Lower lobe of right lung (tissue), 2 donors: ENCODE measurements around the gene OR13A1. TPM values are rescaled to one million over a fixed set of nuclear protein-coding genes. Genes with fewer than 3 reads are reported as not detected.
"Not testable (repeated sequence)": the region's sequence is repeated elsewhere in the genome, so short reads cannot be mapped to it uniquely, and the experiment has no call there.

Source experiments
- ATAC-seq, 2 donors: fragments of 200-7000 bp; cut with Tn5 transposase; one replicate each; pipeline ENCODE4 v1.9.1; 2020 to 2022; ENCODE audit warnings: mild to moderate bottlenecking in 2 of 2, moderate library complexity in 2 of 2
- DNase-seq: peaks from one replicate; pipeline ENCODE4 v3.0.0-alpha.2; 2020
- H3K27ac ChIP-seq: fragments of 200-600 bp; one replicate; pipeline ENCODE4 v1.8.0; 2022
- H3K27me3 ChIP-seq: fragments of 200-600 bp; one replicate; pipeline ENCODE4 v1.8.0; 2022; ENCODE audit warnings: low read depth
- H3K36me3 ChIP-seq: fragments of 200-600 bp; one replicate; pipeline ENCODE4 v1.8.0; 2022; ENCODE audit warnings: mild to moderate bottlenecking
- H3K4me1 ChIP-seq: fragments of 200-600 bp; one replicate; pipeline ENCODE4 v1.8.0; 2022
- H3K4me3 ChIP-seq: fragments of 200-600 bp; one replicate; pipeline ENCODE4 v1.8.0; 2022; ENCODE audit warnings: mild to moderate bottlenecking
- H3K9me3 ChIP-seq: fragments of 200-600 bp; one replicate; pipeline ENCODE4 v1.8.0; 2022
- intact Hi-C: fragments of 100-400 bp; cut with DNase I; formaldehyde crosslinking; loops from one replicate; pipeline ENCODE4 v1.11.0; 2022
- total RNA-seq: library from RNA; stranded (reverse); fragmentation: NEBNext Ultra II Directional; extraction: Animal tissue kit (Norgen Biotek cat#: 25700); gene quantifications from one replicate; pipeline ENCODE4 v1.2.1, GENCODE V29; 2021
- TF ChIP-seq, protein P1 (sequence below): fragments of 200-600 bp; IDR thresholded peaks from one replicate; pipeline ENCODE4 v1.8.0; 2022; ENCODE audit warnings: antibody characterized with exemption, mild to moderate bottlenecking
- donor health status: DM: no; HTN: yes; CAD: no; lungs with severe emphysema.

Gene OR13A1
- total RNA-seq, 1 donor from 2014 or later, result not detected

DNA sequence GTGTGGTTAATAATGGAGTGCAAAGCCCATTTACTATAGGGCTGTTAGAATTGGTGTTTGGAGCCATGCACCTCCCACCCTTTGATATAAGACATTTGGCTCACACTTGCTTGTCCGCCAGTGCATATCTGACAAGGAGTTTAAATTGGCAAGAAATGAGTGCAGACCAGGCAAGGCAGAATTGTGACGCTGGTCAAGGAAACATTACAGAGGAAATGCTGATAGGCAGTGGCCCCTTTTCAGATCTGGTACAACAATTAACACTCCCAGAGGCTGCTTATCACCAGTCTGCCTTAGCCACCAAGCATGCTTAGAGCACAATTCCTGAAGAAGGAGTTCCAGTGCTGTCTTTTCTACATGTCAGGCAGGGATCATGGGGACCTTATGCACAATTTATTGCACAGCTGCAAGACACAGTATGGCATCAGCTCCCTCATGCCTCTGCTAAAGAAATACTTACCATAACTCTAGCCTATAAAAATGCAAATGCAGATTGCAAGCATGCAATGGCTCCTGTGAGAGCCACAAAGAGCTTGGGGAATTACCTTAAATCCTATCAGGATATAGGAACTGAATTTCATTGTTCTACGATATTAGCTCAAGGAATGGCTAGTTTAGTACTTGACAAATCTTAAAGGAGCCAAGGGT is 35.2 kb downstream of the OR13A1 start:
- H3K9me3 ChIP-seq, result no peaks in the 10 kb centered on the region
- H3K4me1 ChIP-seq, result no peaks in the 10 kb centered on the region
- no peak overlapping the region for H3K4me3 ChIP-seq
- H3K36me3 ChIP-seq, result no peaks in the 10 kb centered on the region
- intact Hi-C loops, result no loop called here
- no peak for ATAC-seq
- H3K27me3 ChIP-seq, result no peaks in the 10 kb centered on the region
- H3K27ac ChIP-seq, result no peak overlapping the region
- TF ChIP-seq, protein P1, sequence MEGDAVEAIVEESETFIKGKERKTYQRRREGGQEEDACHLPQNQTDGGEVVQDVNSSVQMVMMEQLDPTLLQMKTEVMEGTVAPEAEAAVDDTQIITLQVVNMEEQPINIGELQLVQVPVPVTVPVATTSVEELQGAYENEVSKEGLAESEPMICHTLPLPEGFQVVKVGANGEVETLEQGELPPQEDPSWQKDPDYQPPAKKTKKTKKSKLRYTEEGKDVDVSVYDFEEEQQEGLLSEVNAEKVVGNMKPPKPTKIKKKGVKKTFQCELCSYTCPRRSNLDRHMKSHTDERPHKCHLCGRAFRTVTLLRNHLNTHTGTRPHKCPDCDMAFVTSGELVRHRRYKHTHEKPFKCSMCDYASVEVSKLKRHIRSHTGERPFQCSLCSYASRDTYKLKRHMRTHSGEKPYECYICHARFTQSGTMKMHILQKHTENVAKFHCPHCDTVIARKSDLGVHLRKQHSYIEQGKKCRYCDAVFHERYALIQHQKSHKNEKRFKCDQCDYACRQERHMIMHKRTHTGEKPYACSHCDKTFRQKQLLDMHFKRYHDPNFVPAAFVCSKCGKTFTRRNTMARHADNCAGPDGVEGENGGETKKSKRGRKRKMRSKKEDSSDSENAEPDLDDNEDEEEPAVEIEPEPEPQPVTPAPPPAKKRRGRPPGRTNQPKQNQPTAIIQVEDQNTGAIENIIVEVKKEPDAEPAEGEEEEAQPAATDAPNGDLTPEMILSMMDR, result no peak
- DNase-seq, result no peak

DNA sequence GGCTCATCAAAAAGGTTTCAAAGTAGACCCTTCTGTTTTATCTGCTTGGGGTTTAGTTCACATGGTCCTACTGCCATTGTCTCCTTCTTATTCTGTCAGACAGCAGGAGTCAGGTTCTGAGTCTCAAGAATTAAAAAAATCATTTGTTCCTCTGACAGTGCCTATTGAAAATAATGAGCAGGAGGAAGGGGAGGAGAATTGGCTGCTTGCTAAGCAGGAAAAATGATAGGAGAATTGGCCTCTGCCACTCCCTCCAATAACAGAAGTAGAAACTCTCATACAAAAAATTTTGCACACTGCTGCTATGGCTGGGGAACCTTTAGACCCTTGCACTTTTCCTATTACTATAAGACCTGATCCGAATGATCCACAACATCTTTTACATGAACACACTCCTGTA is 35.7 kb downstream of the OR13A1 start:
- TF ChIP-seq, protein P1, result no peak
- no peaks in the 10 kb centered on the region for H3K9me3 ChIP-seq
- H3K36me3 ChIP-seq, result no peaks in the 10 kb centered on the region
- H3K27me3 ChIP-seq, result no peaks in the 10 kb centered on the region
- no peaks in the 10 kb centered on the region for H3K4me1 ChIP-seq
- no peak overlapping the region for H3K4me3 ChIP-seq
- DNase-seq, result no peak
- no peak overlapping the region for H3K27ac ChIP-seq
- no peak for ATAC-seq
- intact Hi-C loops, result no loop called here

DNA sequence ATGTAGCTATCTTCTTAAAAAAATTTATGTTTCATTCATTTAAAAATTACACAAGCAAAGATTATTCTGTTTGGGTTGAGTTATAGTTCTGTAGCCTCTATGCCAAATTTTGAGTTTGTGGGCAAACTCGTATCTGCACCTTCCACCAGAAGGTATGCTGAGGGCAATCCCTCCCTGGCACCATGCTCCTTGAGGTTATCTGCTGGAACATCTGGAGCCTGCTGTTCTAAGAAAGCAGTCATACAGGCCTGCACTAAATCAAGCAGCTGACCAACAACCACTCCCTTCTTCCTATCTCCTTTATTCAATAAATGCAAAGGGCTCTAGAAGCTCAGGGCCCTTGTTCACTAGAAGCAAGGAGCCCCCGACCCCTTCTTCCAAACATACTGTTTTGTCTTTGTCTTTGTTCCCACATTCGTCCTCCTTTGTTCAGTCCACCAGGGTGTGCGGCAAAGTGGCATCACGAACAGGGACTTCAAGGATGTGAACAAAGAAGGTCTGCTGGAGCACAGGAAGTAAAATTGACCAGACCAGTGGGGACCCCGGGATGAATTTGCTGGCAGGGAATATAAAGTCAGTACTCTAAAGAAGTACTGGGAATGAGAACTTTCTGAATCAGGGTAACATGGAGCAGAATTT is 36.4 kb downstream of the OR13A1 start:
- ATAC-seq (no peak), DNase-seq (no peak)
- TF ChIP-seq, protein P1, result no peak
- intact Hi-C loops, result no loop called here
- Histone ChIP-seq H3K4me3 (no peak overlapping the region), H3K36me3 (no peaks in the 10 kb centered on the region), H3K27me3 (no peaks in the 10 kb centered on the region), H3K4me1 (no peaks in the 10 kb centered on the region), H3K27ac (no peak overlapping the region), H3K9me3 (no peaks in the 10 kb centered on the region)

DNA sequence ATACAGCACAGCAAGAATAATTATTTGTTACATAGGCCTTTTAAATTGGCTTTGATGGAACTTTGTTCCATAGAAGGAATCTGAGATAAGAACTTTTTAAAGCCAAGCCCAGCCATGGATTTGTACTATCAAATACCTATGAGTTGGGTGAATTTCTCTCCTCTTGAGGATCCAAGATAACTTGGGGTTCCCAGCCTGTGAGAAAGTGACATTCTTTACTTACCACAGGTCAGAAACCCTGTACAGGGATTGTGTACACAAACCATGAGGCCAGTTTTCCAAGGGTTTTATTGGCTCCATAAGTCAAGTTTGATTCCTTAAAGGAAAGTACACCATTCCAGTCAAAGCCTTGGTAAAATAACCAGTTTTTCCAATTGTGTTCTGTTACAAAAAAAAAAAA is 39.3 kb downstream of the OR13A1 start:
- ATAC-seq, H3K9me3 ChIP-seq, intact Hi-C loops: not testable (repeated sequence)

DNA sequence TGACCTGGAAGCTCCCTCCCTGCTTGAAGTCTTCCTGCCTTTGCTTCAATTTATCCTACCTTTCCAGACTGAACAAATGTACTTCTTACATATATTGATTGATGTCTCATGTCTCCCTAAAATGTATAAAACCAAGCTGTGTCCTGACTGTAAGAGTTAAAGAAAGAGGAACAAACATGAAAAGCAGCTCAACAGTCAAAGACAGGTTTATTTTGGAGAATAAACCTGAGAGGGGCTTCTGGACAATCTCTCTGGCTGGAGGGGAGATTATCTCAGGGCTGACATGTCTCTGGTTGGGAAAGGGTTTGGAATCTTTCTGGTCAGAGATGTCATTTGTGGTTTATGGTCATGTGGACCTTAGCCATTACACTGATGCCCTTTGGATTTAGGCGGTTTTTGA is 41.0 kb downstream of the OR13A1 start:
- Histone ChIP-seq H3K4me1 (no peaks in the 10 kb centered on the region), H3K36me3 (no peaks in the 10 kb centered on the region), H3K27me3 (no peaks in the 10 kb centered on the region), H3K27ac (no peak overlapping the region), H3K9me3 (no peaks in the 10 kb centered on the region), H3K4me3 (no peak overlapping the region)
- no peak for DNase-seq
- intact Hi-C loops, result no loop called here
- ATAC-seq, result no peak
- TF ChIP-seq, protein P1, result no peak

More for the DNA sequence above, 39.3 kb downstream of the OR13A1 start:
- not testable (repeated sequence) for DNase-seq, H3K4me1 ChIP-seq, H3K36me3 ChIP-seq, H3K4me3 ChIP-seq, H3K27me3 ChIP-seq, H3K27ac ChIP-seq

DNA sequence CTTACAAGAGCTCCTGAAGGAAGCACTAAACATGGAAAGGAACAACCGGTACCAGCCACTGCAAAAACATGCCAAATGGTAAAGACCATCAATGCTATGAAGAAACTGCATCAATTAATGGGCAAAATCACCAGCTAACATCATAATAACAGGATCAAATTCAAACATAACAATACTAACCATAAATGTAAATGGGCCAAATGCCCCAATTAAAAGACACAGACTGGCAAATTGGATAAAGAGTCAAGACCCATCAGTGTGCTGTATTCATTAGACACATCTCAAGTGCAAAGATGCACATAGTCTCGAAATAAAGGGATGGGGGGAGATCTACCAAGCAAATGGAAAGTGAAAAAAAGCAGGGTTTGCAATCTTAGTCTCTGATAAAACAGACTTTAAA is 47.6 kb downstream of the OR13A1 start:
- H3K27me3 ChIP-seq, H3K4me3 ChIP-seq, intact Hi-C loops, H3K9me3 ChIP-seq, DNase-seq, H3K27ac ChIP-seq, H3K4me1 ChIP-seq, H3K36me3 ChIP-seq, ATAC-seq: not testable (repeated sequence)
